Stimulated activated naive CD8-positive, alpha-beta T cell treated with anti-CD3 and anti-CD28 coated beads, Interleukin-15, amount 100 ng/mL, for 72 hours (primary cell): ENCODE data around the gene SLC6A18.

Source experiments
- ATAC-seq: fragments of 150-1000 bp; cut with Tn5 transposase; 2 replicates; pipeline ENCODE4 v1.10.0; 2021; ENCODE audit warnings: mild to moderate bottlenecking, moderate library complexity
- DNase-seq, 2 donors: peaks; one replicate each; pipeline ENCODE4 v3.0.0; 2021 to 2022
- H3K27ac Mint-ChIP-seq, 2 donors: one replicate each; pipeline ENCODE4 v1.8.0; 2022; ENCODE audit warnings: mild to moderate bottlenecking in 2 of 2, mixed read lengths in 2 of 2, moderate library complexity in 2 of 2
- H3K27me3 Mint-ChIP-seq: one replicate; pipeline ENCODE4 v1.8.0; 2022; ENCODE audit warnings: mixed read lengths
- H3K4me1 Mint-ChIP-seq: one replicate; pipeline ENCODE4 v1.8.0; 2022; ENCODE audit warnings: mild to moderate bottlenecking, mixed read lengths
- H3K4me3 Mint-ChIP-seq, 2 donors: one replicate each; pipeline ENCODE4 v1.8.0; 2022; ENCODE audit warnings: mild to moderate bottlenecking in 2 of 2, mixed read lengths in 2 of 2, moderate library complexity in 1 of 2
- H3K9me3 Mint-ChIP-seq, 2 donors: one replicate each; pipeline ENCODE4 v1.8.0; 2022; ENCODE audit warnings: mixed read lengths in 2 of 2

The SLC6A18 gene

GRCh38 chr5:1196562-1196961, 28.6 kb upstream of the SLC6A18 start:
- DNase-seq (no peak), ATAC-seq (no peak)
- no peak overlapping the region for H3K27ac Mint-ChIP-seq
- H3K4me1 Mint-ChIP-seq = no peaks in the 10 kb centered on the region
- H3K27me3 Mint-ChIP-seq = no peaks in the 10 kb centered on the region
- H3K4me3 Mint-ChIP-seq = no peak overlapping the region
- H3K9me3 Mint-ChIP-seq = no peaks in the 10 kb centered on the region

DNA sequence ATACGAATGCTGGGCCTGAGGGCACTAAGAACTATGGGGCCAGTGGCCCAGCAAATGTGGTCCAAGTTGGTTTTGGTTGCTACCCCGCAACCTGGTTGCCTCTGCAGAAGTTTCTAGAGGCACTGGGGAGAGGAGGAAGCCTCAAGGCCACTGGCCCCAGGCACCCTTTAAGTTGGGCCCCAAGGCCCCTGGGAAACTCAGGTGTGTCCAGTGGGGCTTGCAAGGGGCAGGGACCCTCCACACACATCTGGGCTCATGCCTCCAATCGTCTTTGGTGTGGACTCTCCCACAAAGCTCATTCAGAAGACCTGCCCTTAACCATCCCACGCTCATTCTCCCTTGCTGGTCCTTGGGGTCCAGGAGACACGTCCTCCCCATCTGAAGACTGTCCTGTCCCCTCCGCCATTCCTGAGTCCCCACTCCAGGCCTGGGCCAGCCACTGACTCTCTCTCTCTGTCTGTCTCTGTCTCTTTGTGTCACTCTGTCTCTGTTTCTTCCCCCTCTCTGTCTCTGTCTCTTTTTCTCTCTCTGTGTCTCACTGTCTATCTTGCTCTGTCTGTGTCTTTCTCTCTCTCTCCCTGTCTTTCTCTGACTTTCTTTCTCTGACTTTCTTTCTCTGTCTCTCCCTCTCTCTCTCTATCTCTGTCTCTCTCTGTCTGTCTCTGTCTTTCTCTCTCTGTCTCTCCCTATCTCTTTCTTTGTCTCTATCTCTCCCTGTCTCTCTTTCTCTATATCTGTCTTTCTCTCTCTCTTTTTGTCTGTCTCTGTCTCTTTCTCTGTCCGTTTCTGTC, 27.1 kb upstream of the SLC6A18 start:
- ATAC-seq (no peak), DNase-seq (no peak)
- H3K9me3 Mint-ChIP-seq = no peaks in the 10 kb centered on the region
- no peaks in the 10 kb centered on the region for H3K4me1 Mint-ChIP-seq
- no peaks in the 10 kb centered on the region for H3K27me3 Mint-ChIP-seq
- H3K27ac Mint-ChIP-seq = no peak overlapping the region
- H3K4me3 Mint-ChIP-seq = no peak overlapping the region

- Mint-ChIP-seq H3K27me3 (no peaks in the 10 kb centered on the region), H3K27ac (no peak overlapping the region), H3K4me1 (no peaks in the 10 kb centered on the region), H3K9me3 (no peaks in the 10 kb centered on the region), H3K4me3 (no peak overlapping the region)
- ATAC-seq (no peak), DNase-seq (no peak)
Measured at GRCh38 chr5:1199340-1199648, 25.9 kb upstream of the SLC6A18 start.

DNA sequence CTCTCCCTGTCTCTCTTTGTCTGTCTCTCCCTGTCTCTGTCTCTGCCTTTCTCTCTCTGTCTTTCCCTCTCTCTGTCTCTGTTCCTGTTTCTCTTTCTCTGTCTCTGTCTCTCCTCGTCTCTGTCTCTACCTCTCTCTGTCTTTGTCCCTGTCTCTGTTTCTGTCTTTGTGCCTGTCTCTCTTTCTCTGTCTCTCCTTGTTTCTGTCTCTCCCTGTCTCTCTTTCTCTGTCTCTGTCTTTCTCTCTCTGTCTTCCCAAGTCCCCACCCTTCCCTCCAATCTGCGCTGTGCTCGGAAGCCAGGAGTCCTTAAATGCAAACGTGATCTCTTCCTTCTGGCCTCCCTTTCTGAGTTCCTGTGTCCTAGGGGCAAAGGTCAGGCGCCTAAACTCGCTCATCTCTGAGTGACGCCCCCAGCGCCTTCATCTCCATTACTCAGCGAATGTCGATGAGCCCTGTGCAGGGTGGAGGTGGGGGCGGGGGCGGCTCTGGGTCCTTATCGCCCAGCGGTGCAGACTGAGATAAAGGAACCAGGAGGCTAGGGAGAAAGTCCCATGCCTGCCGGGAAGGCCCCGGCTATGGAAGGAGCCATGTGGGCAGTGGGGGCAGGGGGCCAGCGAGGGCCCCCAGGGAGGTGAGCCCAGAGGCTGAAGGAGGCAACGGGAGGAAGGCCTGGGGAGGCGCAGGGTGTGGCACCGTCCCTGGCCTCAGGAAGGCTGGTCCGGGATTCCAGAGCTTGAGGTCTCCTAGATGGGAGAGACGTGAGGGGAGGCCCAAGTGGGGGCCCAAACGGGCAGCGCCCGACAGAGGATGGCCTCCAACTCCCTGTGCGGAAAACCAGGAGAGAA, 25.3 kb upstream of the SLC6A18 start:
- no peak for DNase-seq

GRCh38 chr5:1200495-1201326, 24.5 kb upstream of the SLC6A18 start:
- peaks cover 7% of the 10 kb centered on the region for H3K27me3 Mint-ChIP-seq
- H3K4me1 Mint-ChIP-seq = no peaks in the 10 kb centered on the region
- H3K4me3 Mint-ChIP-seq = no peak overlapping the region
- no peak overlapping the region for H3K27ac Mint-ChIP-seq
- no peak for DNase-seq
- H3K9me3 Mint-ChIP-seq = no peaks in the 10 kb centered on the region
- peak; percentile 18 for ATAC-seq

More for the DNA sequence above, 25.3 kb upstream of the SLC6A18 start:
- no peaks in the 10 kb centered on the region for H3K4me1 Mint-ChIP-seq
- no peak overlapping the region for H3K4me3 Mint-ChIP-seq
- no peak for ATAC-seq
- H3K27me3 Mint-ChIP-seq = no peaks in the 10 kb centered on the region
- H3K9me3 Mint-ChIP-seq = no peaks in the 10 kb centered on the region
- no peak overlapping the region for H3K27ac Mint-ChIP-seq

GRCh38 chr5:1201327-1202025, 23.7 kb upstream of the SLC6A18 start, which contains the start of gene SLC6A19:
Gene SLC6A19 (plus strand): TSS chr5:1201595. CDS start chr5:1201651, 56 bp downstream.
- peaks cover 7% of the 10 kb centered on the region for H3K27me3 Mint-ChIP-seq
- no peak within 1 kb of the TSS for H3K27ac Mint-ChIP-seq
- ATAC-seq (peak; percentile 3), DNase-seq (no peak)
- no peak within 1 kb of the TSS for H3K4me3 Mint-ChIP-seq
- H3K9me3 Mint-ChIP-seq = no peaks in the 10 kb centered on the region
- H3K4me1 Mint-ChIP-seq = no peaks in the 10 kb centered on the region

DNA sequence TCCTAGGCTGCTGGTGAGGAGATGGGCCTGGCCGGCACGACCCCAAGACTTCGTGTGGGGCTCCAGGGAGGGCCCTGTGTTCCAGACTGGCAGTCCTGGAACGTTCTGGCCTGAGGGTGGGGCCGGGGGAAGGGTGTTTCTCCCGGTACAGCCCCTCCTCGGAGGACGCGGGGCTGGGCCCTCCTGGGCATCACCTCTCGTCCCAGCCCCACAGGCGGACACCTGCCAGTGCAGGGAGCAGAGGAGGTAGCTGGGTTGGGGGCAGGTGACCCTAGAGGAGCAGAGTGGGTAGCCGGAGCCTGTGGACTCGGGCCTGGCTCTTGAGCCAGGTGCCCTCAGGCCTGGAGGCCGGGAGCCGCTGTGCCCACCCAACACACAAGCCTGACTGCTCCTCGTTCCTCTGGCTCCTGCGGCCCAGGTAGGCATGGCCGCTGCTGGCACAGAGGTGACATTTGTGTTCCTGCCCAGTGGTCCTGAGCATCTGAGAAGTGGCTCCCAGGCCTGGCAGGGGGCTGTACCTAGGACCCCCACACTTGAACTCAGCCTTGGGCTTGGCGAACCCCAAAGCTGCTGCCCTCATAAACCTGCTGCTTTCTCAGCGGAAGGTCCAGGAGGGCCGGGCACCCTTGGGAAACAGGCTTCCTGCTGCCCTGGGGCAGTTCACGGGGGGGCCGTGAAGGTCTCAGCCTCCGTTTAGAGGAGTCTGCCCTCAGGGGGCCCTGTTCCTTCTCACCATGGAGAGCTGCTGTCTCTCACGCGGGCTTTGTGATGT, 23.0 kb upstream of the SLC6A18 start:
- Mint-ChIP-seq H3K4me3 (no peak overlapping the region), H3K27ac (no peak overlapping the region), H3K27me3 (peaks cover 7% of the 10 kb centered on the region), H3K4me1 (no peaks in the 10 kb centered on the region), H3K9me3 (no peaks in the 10 kb centered on the region)
- ATAC-seq (no peak), DNase-seq (no peak)

GRCh38 chr5:1202798-1203185, 22.4 kb upstream of the SLC6A18 start:
- Mint-ChIP-seq H3K4me1 (no peaks in the 10 kb centered on the region), H3K9me3 (no peaks in the 10 kb centered on the region)
- no peak for ATAC-seq

GRCh38 chr5:1203311-1203967, 21.7 kb upstream of the SLC6A18 start:
- no peaks in the 10 kb centered on the region for H3K9me3 Mint-ChIP-seq

More at GRCh38 chr5:1202798-1203185, 22.4 kb upstream of the SLC6A18 start:
- Mint-ChIP-seq H3K4me3 (no peak overlapping the region), H3K27ac (no peak overlapping the region), H3K27me3 (peaks cover 7% of the 10 kb centered on the region)
- no peak for DNase-seq

GRCh38 chr5:1203968-1204692, 21.1 kb upstream of the SLC6A18 start:
- Mint-ChIP-seq H3K4me3 (no peak overlapping the region), H3K4me1 (no peaks in the 10 kb centered on the region)
- no peak for ATAC-seq

More at GRCh38 chr5:1203311-1203967, 21.7 kb upstream of the SLC6A18 start:
- Mint-ChIP-seq H3K27ac (no peak overlapping the region), H3K4me3 (no peak overlapping the region), H3K4me1 (no peaks in the 10 kb centered on the region), H3K27me3 (peaks cover 7% of the 10 kb centered on the region)
- no peak for DNase-seq
- no peak for ATAC-seq

DNA sequence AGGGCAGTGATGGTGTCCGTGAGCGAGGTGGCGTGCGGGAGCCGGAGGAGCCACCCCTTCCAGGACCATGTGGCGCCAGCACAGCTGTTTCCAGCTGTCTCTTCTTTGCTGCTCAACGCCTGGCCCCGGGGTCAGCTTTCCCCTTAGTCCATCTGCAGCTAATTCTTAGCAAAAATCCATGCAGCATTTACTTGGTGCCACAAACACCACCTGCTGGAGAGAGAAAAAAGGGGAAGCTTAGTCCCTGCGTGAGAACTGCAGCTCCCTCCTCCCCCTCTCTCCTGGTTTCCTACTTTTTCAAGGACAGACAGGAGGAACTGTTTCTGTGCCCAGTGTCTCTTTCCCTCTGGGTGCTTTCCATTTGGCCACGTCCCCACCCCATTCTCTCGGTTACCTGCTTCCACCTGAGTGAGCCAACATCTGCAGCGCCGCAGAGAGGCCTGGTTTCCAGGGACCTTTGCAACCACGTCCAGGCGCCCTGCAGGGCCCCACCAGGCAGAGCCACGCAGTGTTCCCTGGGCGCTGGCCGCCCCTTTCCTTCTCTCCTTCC, 20.4 kb upstream of the SLC6A18 start:
- H3K4me1 Mint-ChIP-seq = no peaks in the 10 kb centered on the region
- ATAC-seq (no peak), DNase-seq (no peak)
- no peaks in the 10 kb centered on the region for H3K9me3 Mint-ChIP-seq
- H3K27ac Mint-ChIP-seq = no peak overlapping the region
- peaks cover 7% of the 10 kb centered on the region for H3K27me3 Mint-ChIP-seq
- H3K4me3 Mint-ChIP-seq = no peak overlapping the region

More at GRCh38 chr5:1203968-1204692, 21.1 kb upstream of the SLC6A18 start:
- H3K9me3 Mint-ChIP-seq = no peaks in the 10 kb centered on the region
- peaks cover 7% of the 10 kb centered on the region for H3K27me3 Mint-ChIP-seq
- no peak overlapping the region for H3K27ac Mint-ChIP-seq
- no peak for DNase-seq

DNA sequence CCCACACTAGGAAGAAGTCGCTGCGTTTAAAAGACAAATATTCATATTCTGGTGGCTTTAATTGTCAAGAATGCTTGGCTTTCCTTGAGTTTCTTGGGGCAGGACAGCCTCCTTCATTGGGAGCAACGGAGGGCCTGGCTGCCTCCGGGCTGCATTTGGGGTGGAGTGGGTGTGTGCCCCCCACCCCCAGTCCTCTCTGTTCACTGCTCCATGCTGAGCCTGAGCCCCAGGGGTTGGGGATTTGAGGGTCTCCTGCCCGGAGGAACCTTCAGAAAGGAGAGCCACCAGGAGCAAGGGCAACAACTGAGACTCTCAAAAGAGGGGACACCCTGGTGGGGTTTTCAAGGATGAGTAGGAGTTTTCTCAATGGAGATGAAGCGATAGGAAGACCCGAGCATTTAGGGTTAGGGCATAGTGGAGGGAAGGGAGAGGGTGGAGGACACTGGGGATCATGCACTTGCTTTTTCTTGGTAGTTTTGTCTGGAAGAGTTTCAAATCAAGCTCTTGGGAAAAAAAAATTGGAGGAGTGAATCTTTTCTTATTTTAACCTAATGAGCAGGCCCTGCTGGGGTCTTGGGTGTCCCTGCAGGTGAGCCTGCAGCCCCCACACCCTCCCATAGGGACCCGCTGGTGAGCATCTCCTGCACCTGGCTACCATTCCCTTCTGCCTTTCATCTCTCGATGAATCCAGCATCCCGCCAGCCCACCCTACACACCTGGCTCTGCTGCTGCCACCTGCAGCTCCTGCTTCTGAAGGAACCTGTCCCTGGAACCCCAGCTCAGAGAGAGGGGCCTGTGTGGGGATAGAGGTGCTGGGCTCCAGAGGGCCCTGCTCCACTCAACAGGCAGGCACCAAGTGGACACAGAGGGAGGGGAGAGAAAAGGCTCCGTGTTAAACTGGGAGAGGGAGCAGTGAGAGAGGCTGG, 19.7 kb upstream of the SLC6A18 start:
- Mint-ChIP-seq H3K4me1 (no peaks in the 10 kb centered on the region), H3K27me3 (peaks cover 7% of the 10 kb centered on the region), H3K27ac (no peak overlapping the region), H3K9me3 (no peaks in the 10 kb centered on the region), H3K4me3 (no peak overlapping the region)
- DNase-seq (no peak), ATAC-seq (no peak)
